GM18868 (cell line): Measurements from ENCODE around the gene RPGRIP1.
A peak's percentile ranks its signal among the peaks of the same experiment; 100 is the strongest.
"Not testable (repeated sequence)": the region's sequence is repeated elsewhere in the genome, so short reads cannot be mapped to it uniquely, and the experiment has no call there.

Experiments
- ATAC-seq: cut with Tn5 transposase; IDR thresholded peaks from one replicate; pipeline ENCODE4 v1.9.1; 2021; ENCODE audit warnings: mild to moderate bottlenecking, moderate library complexity; ENCODE audit not compliant: unreplicated experiment

RPGRIP1 gene

DNA sequence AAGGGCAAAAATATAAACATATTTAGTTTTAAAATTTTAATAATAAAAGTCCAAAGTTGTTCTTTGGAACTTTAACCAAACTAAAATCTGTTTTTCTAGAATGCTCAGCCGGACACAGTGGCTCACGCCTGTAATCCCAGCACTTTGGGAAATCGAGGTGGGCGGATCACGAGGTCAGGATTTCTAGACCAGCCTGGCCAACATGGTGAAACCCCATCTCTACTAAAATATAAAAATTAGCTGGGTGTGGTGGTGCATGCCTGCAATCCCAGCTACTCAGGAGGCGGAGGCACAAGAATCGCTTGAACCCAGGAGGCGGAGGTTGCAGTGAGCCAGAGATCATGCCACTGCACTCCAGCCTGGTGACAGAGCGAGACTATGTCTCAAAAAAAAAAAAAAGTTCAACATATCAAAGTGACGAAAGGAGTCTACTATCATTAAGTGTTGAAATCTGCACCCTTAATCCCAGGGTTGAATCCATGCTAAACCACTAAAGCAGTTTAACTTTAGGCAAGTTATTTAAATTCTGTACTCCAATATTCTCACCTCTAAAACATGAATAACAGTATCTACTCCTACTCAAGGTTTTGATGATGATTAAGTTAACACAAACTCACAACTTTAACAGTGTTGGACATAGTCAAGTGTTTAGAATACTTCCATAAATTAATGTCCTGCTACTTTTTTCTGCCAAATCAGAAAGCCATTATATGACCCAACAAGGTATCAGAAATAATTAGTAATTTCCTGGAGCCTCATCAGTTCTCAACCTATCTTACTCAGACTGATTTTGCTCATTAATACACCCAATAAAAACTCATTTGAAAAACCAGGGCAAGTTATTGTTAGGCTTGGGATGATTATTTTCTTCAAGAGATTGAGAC lies 21.6 kb upstream of the RPGRIP1 start:
- ATAC-seq, result no peak

DNA sequence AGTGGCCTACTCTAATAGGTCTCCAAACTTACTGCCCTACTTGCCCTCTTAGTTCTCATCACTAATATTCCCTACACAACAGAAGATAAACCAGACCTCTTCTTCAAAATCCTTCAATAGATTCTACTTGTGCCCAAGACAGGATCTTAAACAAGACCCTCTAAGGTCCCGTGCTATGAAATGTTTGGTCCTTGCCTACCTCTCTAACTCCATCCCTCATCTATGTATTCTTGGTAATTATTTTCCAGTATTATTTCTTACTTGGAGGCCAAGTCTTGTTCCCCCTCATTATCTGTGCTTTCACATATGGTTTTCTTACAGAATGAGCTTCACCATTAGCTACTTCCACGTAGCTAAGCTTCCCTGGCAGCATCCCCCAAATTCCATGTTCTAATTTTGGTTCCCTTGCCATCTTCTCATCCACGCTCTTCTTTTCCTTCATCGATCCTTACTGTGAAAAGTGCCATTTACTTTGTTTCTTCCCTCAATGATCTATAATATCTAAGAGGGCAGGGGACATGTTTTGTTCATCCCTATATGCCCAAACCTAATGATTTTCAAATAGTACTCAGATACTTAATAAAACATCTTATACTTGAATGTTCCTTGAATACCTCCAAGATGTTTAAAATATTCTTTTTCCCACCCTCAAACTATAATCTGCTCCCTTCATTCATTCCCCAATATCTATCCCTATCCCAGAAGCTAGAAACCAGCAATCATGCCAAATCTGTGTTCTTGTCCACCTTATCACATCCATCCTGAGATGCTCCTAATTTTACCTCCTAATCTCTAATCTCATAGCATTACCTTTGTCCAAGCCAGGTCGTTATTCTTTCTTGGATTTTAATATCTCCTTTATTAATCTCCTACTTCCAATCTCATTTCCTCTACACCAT lies 20.7 kb upstream of the RPGRIP1 start:
- ATAC-seq, result no peak

GRCh38 chr14:21261824-21262223 lies 18.1 kb upstream of the RPGRIP1 start:
- ATAC-seq, result no peak

DNA sequence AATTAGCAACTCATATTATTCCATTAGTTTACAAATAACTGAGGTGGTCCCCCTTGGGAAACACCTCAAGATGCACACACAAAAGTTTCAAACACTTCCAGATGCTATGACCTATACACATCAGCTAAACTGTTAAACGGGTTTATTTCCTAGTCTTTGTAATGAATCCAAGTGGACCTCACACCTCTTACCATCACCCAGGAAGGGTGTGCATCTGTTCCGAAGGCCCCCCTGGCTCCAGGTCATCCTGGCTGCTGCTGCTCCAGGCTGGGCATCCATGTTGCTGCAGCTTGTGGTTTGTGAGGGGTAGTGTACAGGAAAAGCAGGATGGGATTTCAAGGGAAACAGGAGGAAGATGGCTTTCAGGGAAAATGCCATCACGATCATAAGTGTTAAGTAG lies 17.5 kb upstream of the RPGRIP1 start:
- ATAC-seq, result no peak

DNA sequence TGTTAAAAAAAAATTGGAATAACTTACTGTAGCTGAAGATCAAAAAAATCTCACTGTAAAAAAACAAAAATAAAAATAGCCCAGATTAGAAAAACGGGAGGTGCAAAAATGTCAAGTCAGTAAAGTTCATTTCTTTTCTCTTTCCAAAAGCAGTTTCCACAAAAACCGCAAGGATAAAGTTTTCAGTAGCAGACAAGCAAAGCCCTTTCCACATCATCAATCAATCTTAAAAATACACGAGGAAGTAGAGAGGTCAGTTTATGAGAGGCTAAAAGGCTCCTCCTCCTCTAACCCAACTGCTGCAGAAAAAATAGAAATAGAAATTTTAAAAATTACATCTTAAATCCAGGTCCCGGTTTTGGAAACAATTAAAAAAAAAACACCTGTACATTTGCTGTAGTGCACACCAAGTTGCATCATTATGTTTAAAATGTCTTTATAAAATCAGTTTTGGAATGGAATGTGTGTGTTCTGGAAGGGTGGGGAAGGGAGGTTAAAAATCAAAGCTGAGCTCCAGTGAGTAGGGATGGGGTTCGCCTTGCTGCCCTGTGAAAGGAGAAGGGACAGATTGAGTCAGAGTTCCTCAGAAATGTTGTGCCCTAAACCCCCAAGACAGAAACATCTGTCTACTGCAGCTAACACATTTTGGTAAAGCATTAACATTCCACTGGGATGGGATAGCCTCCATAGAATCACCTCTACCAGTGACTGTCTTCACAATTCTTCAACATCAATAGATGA lies 16.4 kb upstream of the RPGRIP1 start:
- ATAC-seq, result peak; percentile 8

DNA sequence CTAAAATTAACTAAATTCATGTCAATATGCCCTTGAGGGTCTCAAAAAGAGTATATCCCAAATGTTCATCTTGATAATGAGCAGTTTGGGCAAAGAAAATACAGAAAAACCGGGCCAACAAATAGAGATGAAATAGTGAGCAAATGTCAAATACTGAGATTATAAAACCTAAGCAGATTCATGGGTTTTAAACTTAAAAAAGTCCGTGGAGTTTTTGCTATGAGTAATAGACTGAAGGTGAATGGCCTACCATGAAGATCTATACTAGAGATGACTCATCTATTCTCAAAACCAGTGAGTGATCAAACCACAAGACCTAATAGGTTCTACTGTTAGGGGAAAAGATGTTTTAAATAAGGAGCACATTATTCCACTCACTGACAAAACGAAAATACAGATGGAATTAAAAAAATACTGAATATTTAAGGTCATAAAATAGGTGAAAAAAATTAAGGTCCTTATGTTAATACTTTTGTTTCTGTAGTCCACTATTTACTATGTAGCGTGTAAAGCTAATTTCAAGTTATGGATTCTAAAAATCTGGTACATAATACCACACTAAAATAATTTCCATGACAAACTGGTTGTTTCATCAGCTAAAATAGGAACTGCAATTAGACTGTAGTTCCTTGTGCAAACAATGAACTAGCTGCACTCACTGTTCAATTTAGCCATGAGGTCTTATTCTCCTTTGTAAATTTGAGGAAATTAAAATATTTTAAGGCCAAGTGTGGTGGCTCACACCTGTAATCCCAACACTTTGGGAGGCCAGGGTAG lies 15.7 kb upstream of the RPGRIP1 start:
- peak; percentile 85 for ATAC-seq

DNA sequence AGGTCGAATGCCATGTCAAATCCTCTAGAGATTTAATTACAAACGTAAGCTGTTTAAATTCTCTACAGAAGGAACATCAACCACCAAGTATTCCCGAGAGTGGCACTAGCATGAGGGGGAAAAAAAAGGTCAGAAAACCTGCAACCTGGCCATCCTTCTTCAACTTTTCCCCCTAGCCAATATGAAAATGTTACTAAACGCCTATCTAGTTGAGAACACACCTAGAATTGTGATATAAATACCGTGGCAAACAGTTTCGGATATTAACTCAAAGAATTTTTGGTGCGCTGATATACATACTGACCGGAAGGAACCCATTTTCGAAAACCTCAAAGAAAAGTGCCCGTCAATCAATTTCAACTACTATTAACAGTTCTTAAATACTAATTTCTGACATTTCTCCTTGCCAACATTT lies 12.4 kb upstream of the RPGRIP1 start:
- no peak for ATAC-seq

DNA sequence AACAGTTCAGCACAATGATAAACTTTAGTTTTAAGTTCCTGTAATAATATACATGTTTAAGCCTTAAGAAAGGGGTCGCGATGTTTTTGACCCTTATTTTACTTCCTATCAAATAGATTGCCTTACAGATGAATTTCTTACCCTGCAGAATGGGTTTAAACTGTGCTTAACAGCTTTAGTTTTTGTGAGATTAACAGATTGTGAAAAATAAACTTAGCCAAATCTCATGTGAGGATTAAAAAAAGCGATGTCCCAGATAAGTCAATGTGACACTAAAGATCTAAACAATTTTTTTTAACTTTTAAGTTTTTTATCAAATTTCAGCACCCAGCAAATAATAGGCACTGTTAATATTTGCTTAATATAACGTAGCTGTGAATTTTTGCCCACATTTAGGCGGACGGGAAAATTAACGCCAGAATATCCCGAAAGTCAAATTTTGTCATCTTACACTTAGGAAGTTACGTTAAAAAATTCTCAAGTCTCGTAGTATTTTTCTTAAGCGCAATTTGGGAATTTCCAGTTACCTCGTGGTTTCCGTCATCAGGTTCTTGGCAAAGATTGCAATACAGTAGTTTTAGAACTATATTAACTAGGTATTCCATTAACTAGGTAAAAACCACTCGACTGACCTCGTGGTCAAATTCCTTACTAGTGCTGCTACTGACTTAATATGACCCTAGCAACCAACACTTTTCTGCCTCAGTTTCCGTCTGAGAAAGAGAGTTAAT lies 11.8 kb upstream of the RPGRIP1 start:
- no peak for ATAC-seq

- no peak for ATAC-seq
These were observed 11.1 kb upstream of the RPGRIP1 start for GRCh38 chr14:21268617-21269251.

GRCh38 chr14:21269252-21270046 lies 10.4 kb upstream of the RPGRIP1 start, which contains the start of gene HNRNPC:
Gene HNRNPC, minus strand, starts transcription at chr14:21269442. Its CDS starts 35,249 bp downstream, at chr14:21234193.
- ATAC-seq, result peak; percentile 91

DNA sequence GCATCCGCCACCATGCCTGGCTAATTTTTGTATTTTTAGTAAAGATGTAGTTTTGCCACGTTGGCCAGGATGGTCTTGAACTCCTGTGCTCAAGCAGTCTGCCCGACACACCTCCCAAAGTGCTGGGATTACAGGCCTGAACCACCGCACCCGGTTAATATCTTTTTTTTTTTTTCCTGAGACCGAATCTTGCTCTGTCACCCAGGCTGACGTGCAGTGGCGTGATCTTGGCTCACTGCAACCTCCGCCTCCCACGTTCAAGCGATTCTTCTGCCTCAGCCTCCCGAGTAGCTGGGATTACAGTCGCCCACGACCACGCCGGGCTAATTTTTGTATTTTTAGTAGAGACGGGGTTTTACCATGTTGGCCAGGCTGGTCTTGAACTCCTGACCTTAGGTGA lies 7.2 kb upstream of the RPGRIP1 start:
- not testable (repeated sequence) for ATAC-seq

GRCh38 chr14:21275261-21275858 lies 4.5 kb upstream of the RPGRIP1 start:
- ATAC-seq, result no peak

- no peak for ATAC-seq
These were observed 1.3 kb upstream of the RPGRIP1 start for GRCh38 chr14:21278632-21279031.

DNA sequence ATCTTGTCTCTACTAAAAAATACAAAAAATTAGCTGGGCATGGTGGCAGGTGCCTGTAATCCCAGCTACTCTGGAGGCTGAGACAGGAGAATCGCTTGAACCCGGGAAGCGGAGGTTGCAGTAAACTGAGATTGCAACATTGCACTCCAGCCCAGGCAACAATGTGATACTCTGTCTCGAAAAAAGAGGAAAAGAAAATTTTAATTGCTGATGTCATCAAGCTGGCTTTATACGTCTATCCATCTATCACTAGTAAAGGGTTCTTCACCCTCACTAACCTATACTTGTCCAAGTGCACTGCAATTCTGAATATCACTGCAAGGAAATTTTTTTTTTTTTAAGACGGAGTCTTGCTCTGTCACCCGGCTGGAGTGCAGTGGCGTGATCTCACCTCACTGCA lies 2.0 kb downstream of the RPGRIP1 start:
- ATAC-seq, result not testable (repeated sequence)

DNA sequence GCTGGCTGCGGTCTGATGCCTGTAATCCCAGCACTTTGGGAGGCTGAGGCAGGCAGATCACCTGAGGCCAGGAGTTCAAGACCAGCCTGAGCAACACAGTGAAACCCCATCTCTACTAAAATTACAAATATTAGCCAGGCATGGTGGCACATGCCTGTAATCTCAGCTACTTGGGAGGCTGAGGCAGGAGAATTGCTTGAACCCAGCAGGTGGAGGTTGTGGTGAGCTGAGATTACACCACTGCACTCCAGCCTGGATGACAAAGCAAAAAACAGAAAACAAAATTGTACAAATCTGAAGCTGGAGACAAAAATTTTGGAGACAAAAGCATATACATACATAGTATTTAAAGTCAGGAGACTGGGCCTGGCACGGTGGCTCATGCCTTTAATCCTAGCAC lies 6.6 kb downstream of the RPGRIP1 start:
- ATAC-seq, result not testable (repeated sequence)

DNA sequence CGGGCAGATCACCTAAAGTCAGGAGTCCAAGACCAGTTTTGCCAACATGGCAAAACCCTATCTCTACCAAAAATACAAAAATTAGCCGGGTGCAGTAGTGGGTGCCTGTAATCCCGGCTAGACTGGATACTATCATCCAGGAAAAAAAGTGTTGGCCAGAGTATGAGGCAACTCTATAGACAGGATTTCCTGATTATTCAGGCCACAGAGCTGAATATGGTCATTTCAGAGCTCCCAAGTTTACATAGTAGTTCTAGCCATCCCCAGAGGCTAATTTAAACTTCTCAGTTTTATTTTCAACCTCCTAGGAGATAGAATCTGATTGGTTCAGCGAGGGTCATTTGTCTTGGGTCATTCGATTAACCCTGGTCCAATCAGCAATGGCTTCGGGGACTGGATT lies 7.3 kb downstream of the RPGRIP1 start:
- ATAC-seq, result no peak

DNA sequence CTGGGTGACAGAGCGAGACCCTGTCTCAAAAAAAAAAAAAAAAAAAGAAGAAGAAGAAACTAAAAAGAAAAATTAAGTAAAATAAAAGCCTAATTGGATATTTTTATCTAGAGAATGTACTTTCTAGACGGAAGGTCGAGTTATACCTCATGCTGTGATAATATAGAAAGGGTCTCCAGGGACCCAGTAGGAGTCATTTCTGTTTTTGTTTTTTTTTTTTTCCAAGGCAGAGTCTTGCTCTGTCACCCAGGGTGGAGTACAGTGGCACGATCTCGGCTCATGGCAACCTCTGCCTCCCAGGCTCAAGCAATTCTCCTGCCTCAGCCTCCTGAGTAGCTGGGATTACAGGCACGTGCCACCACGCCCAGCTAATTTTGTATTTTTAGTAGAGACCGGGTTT lies 14.1 kb downstream of the RPGRIP1 start:
- not testable (repeated sequence) for ATAC-seq

DNA sequence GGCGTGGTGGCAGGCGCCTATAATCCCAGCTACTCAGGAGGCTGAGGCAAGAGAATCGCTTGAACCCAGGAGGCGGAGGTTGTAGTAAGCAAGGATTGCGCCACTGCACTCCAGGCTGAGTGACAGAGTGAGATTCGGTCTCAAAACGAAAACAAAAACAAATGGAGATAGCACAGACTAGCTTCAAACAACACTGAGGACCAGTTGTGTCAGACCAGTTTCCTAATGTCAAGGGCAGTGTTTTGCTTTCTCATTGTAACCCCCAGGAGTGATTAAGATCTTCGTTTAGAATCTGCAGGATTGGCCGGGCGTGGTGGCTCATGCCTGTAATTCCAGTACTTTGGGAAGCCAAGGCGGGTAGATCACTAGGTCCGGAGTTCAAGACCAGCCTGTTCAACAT lies 18.5 kb downstream of the RPGRIP1 start:
- ATAC-seq, result no peak
